Measurements from ENCODE around the gene UPK3A.
"Not testable (repeated sequence)": the region's sequence is repeated elsewhere in the genome, so short reads cannot be mapped to it uniquely, and the experiment has no call there.

UPK3A gene

GRCh38 chr22:45254789-45255278, 29.9 kb upstream of the UPK3A start:
- no peak for DNase-seq (ENCODE audit: low read depth in 2 of 2, low spot score in 1 of 2)

- DNase-seq (ENCODE audit: low read depth in 2 of 2, low spot score in 1 of 2), result not testable (repeated sequence)
Measured at GRCh38 chr22:45257941-45258340, 26.8 kb upstream of the UPK3A start.

GRCh38 chr22:45259754-45260394, 24.9 kb upstream of the UPK3A start:
- no peak for DNase-seq (ENCODE audit: low read depth in 2 of 2, low spot score in 1 of 2)

GRCh38 chr22:45260395-45260759, 24.4 kb upstream of the UPK3A start:
- DNase-seq (ENCODE audit: low read depth in 2 of 2, low spot score in 1 of 2), result not testable (repeated sequence)

GRCh38 chr22:45261407-45262088, 23.2 kb upstream of the UPK3A start:
- no peak for DNase-seq (ENCODE audit: low read depth in 2 of 2, low spot score in 1 of 2)

- DNase-seq (ENCODE audit: low read depth in 2 of 2, low spot score in 1 of 2), result no peak
Measured at GRCh38 chr22:45262195-45262930, 22.4 kb upstream of the UPK3A start.

- DNase-seq (ENCODE audit: low read depth in 2 of 2, low spot score in 1 of 2), result no peak
Measured at GRCh38 chr22:45262931-45263462, 21.8 kb upstream of the UPK3A start.

DNA sequence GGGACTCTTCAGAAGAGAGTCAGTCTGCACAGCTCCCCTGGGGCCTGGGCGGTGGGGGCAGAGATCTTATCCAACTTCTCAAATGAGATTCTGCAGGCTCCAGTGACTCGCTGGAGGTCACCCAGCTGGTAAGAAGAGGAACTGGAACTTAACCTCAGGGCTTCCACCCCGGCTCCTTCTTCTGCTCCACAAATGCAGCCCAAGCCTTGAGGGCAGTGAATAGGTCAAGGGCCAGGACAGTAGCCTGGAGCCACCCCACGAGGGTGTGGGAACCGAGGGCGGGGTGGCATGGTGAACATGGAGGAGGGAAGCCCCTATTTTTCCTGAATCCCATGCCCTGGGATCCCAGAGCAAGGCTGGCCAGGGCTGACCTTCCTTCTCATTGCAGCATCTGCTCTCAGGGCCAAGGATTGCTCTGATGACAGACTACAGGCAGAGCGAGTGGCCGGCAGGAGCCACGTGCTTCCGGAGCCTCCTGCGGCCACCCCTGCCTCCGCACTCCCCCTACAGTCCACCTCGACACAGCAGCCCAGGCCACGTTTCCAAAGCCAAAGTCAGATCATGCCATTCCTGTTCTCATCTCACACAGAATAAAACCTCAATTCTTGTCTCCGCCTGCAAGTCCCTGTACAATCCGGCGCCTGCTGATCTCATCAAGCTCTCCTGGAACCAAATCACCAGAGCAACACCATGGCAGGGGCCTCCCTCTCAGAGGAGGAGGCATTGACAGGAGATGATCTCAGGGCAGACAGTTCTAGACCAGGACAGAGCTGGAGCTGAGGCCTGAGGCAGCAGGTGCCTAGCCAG, 21.1 kb upstream of the UPK3A start:
- no peak for DNase-seq (ENCODE audit: low read depth in 2 of 2, low spot score in 1 of 2)

GRCh38 chr22:45265535-45265934, 19.2 kb upstream of the UPK3A start:
- no peak for DNase-seq (ENCODE audit: low read depth in 2 of 2, low spot score in 1 of 2)

DNA sequence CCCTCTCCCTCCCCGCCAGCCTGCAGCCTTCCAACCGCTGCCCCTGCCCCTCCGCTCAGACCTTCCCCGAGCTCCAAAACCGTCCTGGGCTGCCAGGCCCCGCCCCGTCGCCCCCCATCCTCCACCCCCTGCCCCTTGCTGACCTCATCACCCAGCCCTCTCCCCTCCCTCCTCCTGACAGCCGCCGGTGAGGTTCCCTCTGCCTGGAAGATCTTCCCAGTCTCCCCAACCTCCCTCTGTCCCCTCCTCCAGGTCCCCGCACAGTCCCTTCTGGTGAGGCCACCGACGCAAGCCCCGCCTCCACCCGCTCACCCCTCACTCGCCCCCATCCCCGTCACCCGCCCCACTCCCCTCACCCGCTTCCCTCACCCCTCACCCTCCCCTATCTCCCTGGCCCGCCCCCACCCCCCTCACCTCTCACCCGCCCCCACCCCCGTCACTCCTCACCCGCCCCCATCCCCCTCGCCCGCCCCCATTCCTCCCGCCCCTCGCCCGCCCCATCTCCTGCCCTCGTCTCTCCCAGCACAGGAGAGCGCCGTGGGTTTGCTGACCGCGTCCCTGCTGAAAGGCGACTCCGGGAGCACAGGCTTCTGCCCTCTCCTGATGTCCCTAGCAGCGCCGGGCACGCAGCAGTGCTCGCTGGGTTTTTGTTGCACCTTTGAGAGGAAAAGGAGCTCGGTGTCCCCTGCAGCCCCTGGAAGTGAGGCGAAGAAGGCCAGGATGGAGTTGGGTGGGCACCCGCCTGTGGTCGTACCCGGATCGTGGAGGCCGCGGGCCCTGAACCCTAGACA, 16.4 kb upstream of the UPK3A start:
- DNase-seq (ENCODE audit: low read depth in 2 of 2, low spot score in 1 of 2), result no peak

- DNase-seq (ENCODE audit: low read depth in 2 of 2, low spot score in 1 of 2), result peak; percentile 68 to 73
Measured at GRCh38 chr22:45268958-45269844, 15.5 kb upstream of the UPK3A start.

DNA sequence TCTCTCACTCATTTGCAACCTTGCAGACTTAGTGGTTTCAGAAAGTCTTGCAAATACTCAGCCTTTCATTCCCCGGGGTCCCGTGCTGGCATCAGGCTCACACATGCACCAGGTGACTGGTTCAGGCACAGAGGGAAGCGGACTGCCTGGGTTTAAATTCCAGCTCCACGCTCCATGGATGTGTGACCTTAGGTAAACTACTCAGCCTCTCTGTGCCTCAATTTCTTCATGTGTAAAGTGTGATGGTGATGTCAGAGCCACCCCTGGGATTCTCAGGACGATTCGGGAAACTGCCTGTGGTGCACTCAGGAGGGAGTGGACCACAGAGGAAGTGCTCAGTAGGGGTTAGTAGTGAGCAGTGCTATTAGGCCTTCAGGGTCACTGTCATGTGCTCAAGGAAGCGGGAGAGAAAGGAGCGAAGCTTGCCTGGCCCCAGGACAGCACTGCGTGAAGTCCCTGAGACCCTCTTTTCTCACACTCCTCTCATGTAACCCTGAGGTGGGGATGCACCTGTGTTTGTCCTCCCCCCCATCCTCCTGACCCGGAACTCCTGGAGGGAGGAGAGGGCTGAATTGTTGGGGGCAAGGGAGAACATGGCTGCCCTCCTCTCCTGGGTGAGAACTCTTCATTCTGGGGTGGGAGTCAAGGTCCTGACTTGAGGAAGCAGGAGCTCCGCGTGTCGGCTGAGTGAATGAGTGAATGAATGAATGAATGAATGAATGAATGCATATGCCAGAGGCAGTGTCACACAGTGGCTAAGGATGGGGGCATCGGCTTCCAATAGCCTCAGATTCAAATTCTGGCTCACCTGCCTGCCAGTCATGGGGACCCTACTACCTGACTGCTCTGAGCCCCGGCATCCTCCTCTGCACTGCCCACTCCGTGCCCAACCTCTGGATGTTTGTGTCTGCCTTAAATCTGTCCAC, 14.4 kb upstream of the UPK3A start:
- no peak for DNase-seq (ENCODE audit: low read depth in 2 of 2, low spot score in 1 of 2)

DNA sequence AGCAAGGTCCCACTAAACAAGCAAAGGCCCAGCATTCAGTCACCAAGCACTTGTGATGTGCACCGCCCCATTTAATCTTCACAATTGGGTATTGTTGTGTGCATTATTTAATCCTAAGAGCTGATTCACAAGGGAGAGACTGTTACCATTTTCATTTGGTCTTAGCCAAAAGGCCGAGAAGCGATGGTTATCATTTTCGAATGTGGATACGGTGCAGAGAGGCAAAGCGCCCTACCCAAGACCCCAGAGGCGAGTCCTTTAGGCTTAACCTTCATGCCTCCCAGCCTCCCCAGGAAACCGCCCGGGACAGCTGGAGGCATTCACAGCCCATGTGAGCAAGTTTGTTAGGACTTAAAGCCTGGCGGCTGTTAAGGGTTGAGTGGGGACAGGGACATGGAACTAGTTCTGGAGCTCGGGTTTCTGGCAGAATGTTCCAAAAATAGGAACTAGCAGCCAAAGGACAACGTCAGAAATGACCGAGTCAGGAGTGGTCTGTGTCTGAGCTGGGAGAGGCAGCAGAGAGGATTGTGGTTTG, 13.0 kb upstream of the UPK3A start:
- DNase-seq (ENCODE audit: low read depth in 2 of 2, low spot score in 1 of 2), result no peak

GRCh38 chr22:45272498-45272897, 12.3 kb upstream of the UPK3A start:
- DNase-seq (ENCODE audit: low read depth in 2 of 2, low spot score in 1 of 2), result no peak

GRCh38 chr22:45273452-45274075, 11.2 kb upstream of the UPK3A start:
- DNase-seq (ENCODE audit: low read depth in 2 of 2, low spot score in 1 of 2), result no peak

DNA sequence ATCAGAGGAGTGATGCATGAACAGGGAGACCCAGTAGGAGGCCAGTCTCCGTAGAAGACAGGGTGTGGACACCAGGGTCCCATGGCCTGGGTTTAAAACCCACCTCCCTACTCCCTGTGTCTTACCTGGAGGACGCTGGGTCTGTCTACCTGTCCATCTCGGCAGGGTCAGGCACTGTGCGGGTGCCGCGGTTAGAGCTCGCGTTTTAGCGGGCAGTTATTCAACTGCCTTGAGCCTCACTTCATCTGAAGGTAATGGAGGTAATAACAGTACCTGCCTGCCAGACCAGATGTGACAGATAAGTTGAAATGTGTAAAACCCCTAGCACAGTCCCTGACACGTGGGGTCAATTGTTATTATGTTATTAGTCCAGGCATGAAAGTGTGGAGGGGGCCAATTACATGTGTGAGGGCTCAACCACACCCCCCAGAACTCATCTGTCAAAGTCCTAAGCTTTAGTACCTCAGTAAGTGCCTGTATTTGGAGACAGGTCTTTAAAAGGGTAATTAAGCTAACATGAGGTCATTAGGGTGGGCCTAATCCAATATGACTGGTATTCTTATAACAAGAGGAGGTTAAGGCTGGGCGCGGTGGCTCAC, 8.1 kb upstream of the UPK3A start:
- no peak for DNase-seq (ENCODE audit: low read depth in 2 of 2, low spot score in 1 of 2)

GRCh38 chr22:45277720-45278119, 7.0 kb upstream of the UPK3A start:
- not testable (repeated sequence) for DNase-seq (ENCODE audit: low read depth in 2 of 2, low spot score in 1 of 2)

Measured in stimulated activated CD8-positive, alpha-beta memory T cell treated with anti-CD3 and anti-CD28 coated beads, Interleukin-4, amount 100 ng/mL, for 4 hours (primary cell).